Measurements from ENCODE around the gene FAAH.

Gene FAAH

DNA sequence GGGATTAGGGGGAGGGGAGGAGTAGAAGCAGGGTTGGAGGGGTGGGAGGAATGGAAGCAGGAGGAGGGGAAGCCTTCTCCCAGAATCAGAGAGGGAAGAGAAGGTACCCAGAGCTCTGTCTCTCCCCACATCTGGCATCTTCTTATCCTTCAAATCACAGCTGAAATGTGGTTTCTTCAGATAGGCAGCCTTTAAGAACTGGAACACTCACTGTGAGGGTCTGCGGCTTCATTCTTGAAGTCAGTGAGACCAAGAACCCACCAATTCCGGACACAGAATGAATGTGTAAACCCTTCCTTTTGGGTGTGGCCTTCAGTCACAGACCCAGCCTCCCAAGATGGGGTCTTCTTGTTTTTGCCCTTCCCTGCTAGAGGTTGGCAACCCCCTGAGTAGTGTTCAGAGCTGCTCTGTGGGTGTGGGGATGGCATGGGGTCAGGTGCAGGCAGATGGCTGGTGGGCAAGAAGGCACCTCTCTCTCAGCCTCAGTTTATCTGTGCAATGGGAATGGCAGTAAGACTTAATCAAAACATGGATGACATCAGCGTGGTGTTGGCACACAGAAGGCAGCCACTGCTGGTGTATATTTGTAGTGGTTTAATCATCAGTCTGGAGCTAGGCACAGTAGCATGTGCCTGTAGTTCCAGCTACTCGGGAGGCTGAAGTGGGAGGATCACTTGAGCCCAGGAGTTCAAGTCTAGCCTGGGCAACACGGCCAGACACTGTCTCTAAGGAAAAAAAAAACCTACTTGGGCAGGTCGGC lies 7.2 kb downstream of the FAAH start:
- DNase-seq, result no peak

DNA sequence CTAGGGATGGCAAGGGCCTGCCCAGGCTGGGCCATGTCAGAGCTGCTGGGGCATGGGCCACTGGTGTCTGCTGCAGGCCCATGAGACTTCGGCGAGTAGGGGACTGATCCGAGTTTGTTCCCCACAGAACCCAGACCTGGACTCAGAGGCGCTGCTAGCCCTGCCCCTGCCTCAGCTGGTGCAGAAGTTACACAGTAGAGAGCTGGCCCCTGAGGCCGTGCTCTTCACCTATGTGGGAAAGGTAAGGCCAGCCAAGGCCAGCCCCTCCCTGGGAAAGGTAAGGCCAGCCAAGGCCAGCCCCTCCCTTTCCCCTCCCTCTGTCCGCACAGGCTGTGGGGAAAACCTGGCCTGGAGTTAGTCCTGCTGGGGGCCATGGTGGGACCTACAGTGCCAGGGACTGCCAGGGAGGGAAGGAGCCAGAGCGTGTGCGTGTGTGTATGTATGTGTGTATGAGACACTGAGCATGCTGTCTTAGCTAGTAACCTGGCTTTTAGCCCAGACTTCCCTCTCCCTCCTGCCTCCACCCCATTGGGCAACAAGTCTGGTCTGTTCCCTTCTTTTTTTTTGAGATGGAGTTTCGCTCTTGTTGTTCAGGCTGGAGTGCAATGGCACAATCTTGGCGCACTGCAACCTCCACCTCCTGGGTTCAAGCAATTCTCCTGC lies 8.0 kb downstream of the FAAH start:
- no peak for DNase-seq

DNA sequence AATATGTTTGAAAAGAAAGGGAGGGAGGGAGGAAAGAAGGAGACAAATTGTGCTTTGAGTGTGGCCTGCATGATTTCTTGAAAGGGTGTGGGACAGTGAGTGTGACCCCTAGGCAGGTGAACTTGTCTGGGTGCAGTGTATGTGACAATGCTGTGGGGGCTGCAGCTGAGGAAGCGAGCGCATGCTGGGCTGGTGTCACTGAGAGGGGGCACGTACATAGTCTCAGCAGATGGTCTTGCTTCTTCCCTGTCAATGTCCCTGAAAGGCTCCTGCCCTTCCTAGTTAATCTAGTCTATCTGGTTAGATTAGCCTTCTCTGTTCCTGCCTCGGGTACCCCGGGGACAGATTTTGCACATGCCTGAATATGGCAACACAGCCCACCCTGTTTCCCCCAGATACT lies 9.8 kb downstream of the FAAH start:
- no peak for DNase-seq

DNA sequence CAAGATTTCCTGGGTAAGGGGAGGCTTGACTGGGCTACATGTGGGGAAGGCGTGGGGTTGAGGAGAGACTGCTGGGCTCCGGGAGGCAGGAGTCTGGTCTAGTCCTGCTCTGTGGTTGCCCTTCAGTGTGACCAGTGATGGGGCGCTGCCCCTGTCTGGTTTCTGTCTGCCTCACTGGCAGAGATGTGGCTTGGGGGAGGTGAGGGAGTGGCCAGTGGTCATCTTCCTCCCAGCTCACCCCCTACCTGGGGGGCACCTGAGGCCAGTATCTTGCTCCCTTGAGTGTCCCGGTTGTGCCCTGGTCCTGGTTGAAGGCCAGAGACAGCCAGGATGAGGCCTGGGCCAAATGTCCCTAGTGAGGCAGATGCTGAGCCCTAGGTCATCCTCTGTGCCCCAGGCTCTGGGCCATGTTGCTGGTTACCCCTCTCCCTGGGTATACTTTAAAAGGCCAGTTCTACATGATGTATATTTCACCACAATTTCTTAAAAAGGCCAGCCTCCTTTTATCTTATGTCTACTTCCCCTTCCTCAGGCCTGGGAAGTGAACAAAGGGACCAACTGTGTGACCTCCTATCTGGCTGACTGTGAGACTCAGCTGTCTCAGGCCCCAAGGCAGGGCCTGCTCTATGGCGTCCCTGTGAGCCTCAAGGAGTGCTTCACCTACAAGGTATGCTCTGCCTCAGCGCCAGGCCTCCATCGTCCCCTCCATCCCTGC lies 10.5 kb downstream of the FAAH start:
- no peak for DNase-seq

DNA sequence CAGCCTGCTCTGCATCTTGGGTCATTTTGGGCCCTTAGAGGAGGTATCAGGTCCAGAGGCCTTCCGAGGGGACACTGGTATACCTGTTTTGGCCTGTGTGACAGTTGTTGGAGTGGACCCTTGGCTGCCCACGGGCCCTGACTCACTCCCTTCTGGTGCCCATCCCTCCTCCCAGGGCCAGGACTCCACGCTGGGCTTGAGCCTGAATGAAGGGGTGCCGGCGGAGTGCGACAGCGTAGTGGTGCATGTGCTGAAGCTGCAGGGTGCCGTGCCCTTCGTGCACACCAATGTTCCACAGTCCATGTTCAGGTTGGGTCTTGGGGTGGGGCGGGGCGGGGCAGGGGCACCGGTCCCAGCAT lies 11.1 kb downstream of the FAAH start:
- no peak for DNase-seq

DNA sequence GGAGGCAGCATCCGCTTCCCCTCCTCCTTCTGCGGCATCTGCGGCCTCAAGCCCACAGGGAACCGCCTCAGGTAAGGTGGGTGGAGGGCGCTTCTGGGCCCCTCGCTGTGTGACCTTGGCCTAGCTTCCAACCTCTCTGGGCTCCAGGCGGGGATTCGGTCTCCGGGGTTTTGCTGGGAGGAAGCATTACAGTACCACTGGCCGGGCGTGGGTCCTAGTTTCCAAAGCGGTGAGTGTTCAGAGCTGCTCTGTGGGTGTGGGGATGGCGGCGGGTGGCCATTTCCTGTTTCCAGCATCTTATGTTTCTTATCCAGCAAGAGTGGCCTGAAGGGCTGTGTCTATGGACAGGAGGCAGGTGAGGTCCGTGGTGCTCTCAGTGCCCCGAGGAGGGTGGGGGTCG lies 11.6 kb downstream of the FAAH start:
- no peak for DNase-seq

DNA sequence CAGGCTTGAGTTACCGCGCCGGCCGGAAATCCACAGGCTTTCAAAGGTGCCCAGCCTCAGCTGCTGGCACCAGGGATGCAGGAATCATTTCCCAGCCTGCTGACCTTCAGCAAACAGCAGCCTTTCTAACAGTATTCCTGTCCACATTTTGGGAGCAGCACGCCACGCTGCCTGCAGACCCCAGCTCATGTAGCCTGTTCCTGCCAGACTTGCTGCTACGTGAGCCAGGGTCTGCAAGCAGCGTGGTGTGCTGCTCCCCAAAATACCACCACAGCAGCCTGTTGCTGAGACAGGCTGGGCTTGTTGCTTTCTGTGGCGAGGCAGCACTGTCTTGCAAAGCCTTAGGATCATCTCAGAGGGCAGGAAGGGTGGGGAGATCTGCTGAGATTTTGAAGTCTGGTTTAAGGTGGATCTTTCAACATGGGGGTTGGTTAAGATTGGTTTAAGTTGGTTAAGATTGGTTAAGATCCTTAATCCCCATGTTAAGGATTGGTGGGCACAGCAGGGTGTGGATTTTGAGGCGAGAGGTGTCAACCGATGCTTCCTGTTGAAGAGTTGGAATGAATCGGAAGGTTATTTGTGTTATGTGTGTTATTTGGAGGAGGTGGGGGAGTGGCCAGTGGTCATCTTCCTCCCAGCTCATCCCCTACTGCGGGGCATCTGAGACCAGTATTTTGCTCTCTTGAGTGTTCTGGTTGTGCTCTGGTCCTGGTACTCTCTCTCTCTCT lies 12.9 kb downstream of the FAAH start:
- no peak for DNase-seq

DNA sequence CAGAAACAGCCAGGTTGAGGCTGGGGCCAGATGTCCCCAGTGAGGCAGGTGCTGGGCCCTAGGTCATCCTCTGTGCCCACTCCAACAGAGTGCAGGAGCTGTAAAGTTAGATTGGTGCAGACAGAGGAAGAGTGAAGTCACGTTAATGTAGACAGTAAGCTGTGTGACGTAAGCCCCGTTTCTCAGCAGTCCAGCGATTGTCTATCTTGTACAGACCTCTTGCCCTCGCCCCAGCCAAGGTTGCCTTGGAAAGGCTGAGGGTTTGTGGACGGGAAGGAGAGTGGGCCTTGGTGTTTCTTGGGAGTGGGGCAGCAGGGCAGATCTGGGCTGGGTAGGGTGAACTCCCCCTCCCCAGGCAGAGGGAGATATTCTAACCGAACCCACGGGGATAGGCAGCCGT lies 13.5 kb downstream of the FAAH start:
- no peak for DNase-seq

DNA sequence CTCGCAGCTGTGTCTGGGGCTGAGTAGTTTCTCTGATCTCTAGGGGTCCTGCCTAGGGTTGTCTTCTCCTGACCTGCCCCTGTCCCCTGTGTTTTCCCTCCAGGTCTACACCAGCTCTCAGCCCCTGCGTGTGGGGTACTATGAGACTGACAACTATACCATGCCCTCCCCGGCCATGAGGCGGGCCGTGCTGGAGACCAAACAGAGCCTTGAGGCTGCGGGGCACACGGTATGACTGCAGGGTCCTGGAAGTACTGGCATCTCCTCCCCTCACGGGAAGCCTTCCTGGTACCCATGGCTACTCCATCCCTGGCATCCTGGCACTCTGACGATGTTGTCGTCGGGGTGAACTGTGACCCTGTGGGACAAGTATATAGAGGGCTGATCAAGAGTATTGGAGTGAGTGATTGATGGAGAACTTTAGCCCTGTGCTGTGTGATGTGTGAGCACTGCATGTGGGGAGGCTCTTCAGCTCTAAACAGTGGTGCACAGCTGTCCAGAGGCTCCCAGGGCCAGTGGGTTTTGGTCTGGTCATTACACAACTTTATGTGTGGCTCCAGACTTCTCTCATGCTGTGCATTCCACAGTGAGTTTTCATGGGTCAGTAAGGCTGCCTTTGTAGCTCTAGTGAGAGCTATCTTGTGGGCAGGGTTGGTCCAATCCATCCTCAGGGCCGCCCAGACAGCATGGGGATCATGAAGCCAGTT lies 14.4 kb downstream of the FAAH start:
- DNase-seq, result no peak

DNA sequence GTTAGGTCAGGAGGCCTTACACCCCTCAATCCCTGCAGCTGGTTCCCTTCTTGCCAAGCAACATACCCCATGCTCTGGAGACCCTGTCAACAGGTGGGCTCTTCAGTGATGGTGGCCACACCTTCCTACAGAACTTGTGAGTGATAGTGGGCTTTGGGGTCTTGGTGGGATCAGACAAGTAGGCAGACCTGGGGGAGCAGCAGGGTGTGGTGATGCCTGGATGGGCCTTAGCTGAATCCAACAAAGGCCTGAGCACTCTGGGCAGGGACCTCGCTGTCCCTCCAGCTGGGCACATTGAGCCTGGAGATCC lies 14.9 kb downstream of the FAAH start:
- no peak for DNase-seq

DNA sequence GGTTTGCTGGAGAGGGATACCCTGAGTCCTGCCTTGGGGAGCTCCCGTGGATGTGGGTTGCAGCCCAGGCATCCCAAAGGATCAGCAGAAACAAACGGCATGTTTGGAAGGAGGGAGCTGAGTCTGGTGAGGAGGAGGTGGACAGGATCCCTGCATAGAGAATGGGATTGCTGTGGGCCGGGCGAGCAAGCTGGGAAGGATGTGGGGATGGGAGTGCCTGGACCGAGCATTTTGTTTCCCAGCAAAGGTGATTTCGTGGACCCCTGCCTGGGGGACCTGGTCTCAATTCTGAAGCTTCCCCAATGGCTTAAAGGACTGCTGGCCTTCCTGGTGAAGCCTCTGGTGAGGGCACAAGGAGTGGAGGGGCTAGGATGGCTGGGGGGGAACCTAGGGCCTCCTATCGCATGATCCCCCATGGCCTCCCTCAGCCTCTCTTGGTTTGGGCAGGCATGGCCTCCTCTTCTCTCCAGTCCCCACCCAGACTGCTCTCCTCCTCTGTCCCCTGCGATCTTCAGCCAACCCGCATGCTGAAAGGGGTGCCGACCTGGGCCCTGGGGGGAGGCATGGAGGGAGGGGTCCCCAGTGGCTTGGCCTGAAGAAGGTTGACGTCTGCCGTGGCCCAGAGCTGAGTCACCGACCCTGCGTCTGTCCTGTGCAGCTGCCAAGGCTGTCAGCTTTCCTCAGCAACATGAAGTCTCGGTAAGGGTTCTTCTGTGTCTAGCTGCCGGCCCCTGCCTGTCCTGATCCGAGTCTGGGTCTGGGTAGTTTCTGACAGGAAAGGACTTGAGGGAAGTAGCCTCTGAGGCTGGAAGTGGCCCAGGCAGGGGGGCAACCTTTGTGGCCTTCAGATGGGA lies 16.3 kb downstream of the FAAH start:
- DNase-seq, result no peak

DNA sequence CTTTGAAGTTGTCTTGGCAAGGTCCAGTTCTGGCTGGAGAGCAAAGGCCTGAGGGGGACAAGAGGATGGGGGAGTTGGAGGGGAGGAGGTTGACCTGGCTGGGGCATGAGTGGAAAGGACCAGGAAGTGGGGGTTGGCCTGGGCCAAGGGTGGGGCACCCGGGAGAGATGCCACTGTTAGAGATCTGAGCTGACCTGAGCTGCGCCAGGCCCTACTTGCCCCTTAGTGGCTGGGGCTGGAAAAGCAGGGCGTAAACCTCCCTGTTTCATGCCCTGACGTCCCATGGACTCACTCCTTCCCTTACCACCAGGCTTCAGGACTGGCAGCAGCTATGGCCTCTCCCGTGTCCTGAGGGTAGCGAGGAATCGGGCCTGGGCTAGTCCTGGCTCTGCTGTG lies 16.9 kb downstream of the FAAH start:
- DNase-seq, result no peak

DNA sequence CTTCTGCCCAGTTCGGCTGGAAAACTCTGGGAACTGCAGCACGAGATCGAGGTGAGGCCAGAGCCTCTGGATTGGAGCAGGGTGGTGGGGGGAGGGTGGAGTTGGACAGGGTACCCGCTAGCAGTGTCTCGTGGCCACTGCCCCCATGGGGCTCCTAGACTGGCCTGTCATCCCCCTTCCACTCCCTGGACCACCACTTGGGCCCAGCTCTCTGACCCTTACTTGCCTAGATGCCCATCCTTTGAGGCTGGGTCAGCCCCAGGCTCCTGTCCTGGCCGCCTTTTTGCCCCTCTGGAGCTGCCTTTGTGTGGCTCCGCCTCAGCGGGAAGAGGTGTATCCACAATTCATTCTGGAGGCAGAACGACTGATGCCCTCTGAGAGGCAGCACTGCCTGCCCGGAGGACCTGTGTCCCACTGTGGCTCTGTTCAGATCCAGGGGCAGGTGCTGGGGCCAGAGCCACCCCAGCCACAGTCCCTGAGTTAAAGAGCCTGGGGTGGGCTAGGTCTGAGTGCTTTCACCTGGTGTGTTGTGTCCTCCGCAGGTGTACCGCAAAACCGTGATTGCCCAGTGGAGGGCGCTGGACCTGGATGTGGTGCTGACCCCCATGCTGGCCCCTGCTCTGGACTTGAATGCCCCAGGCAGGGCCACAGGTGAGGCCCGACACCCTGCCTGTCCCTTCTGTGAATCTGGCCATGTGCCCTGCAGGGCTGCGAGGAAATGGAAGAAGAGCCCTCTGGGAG lies 17.7 kb downstream of the FAAH start:
- DNase-seq, result peak; percentile 58

DNA sequence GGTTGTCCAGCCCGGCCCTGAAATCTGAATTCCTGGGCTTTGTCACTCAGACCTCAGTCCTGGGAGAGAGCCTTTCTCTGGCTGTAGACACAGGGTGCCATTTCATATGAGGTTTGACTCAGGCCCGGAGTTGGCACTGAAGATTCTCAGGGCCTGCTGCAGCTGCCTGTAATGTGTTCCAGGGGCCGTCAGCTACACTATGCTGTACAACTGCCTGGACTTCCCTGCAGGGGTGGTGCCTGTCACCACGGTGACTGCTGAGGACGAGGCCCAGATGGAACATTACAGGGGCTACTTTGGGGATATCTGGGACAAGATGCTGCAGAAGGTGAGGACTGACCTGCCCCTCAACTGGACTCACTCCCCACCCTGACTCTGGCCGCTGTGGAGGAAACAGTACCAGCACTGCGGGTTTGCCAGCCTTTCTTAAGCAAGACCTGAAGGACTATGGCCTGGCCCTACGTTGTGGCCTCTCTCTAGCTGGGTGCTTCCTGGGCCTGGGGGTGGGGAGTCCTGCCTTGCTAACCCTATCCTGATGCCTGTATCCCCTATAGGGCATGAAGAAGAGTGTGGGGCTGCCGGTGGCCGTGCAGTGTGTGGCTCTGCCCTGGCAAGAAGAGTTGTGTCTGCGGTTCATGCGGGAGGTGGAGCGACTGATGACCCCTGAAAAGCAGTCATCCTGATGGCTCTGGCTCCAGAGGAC lies 18.9 kb downstream of the FAAH start:
- DNase-seq, result no peak

DNA sequence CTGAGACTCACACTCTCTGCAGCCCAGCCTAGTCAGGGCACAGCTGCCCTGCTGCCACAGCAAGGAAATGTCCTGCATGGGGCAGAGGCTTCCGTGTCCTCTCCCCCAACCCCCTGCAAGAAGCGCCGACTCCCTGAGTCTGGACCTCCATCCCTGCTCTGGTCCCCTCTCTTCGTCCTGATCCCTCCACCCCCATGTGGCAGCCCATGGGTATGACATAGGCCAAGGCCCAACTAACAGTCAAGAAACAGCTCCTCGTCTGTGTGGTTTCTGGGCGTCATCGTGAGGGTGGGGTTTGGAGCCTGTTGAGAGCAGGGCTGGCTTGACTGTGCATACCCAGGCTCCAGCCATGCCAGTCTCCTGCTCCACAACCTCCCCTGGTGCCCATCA lies 19.5 kb downstream of the FAAH start:
- DNase-seq, result peak; percentile 47 to 48

DNA sequence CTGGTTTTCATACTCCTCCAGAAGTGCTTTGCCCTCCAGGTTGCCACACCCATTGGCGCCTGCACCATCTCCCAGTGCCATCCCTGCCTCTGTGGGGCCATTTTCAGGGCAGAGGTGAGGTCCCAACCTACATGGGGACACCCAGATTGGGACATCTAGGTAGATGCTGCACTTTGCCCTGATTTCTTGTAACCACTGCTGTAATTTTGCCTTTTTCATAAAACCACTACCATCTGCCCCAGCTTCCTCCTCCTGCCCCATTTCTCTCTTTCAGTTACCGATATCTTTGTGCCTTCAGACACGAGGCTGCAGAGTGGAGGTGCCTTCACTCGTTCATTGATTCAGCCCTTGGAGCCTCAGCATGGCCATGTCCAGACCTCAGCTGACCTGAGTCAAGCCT lies 21.4 kb downstream of the FAAH start:
- no peak for DNase-seq

DNA sequence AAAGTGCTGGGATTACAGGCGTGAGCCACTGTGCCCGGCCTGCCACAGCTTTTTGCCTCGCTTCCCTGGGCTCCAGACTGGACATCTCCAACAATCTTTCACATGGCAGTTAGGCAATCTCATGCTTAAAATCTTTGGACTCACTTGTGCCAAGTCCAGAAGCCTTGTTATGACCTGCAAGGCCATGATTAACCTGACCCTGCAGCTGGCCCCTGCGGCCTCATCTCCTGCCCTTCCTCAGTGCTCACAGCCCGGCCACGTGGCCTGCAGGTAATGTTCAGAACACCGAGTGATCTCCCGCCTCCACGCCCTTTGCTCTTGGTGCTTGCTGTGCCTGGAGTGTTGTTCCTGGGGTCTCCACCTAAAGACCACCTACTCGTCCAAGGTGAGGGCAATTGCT lies 24.9 kb downstream of the FAAH start:
- no peak for DNase-seq

DNA sequence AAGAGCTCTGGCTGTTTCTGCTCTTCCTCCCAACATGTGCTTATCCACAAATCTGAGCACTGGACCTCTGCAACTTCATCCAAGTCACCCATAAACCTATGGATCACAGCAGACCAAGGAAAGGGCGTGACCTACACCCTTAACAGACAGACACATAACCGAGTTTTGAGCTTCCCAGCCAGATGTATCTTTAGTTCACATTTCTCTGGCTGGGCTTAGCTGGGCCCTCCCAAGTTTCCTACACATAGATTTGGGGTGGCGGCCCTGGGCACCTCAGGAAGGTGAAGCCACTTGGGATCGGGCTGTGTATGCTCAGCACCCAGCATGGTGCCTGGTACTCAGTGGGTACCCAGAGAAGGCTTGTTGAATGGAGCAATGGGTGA lies 26.4 kb downstream of the FAAH start:
- DNase-seq, result no peak

DNA sequence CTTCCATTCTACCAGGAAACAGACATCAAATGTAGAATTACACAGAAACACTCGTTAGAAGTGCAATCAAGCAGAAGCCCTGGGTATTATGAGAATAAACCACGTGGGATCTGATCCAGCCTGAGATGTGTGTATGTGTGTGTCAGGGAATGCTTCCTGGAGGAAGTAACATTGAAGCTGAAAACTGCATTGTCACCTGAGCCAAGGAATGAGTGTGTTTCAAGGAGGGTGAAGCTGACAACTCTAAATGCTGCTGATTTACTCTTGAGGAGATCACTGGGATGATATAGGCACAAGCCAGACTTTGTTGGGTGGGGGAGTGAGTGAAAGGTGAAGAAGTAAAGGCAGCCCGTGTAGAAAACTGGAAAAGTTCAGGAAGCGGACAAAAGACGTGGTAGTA lies 27.6 kb downstream of the FAAH start:
- DNase-seq, result no peak

DNA sequence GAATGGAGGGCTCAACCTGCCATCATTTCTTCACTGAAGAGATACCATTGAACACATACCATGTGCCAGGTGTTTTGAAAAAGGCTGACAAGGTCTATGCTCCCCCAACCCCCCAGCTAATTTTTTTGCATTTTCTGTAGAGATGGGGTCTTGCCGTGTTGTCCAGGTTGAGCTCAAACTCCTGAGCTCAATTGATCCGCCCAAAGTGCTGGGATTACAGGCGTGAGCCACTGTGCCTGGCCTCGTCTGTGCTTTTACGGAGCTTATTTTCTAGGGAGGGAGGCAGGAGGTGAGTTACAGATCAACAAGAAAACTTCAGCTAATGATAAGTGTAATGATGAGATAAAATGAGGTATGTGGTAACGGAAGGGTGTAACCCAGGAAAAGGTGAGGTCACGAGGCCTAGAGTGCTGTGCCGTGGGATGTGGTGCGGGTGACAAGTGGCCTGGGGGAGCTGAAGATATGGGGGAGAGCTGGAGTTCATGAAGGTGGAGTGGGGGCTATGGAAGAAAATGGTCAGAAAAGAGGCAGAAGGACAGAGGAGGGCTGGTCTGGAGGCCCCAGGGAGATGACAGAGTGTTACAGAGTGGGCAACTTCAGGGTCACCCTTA lies 28.2 kb downstream of the FAAH start:
- no peak for DNase-seq

All from activated T-cell treated with anti-CD3 and anti-CD28 coated beads, Interleukin-2, amount 50 U/mL, for 48 hours (primary cell).